ENCODE data around the gene TMED1. TPM values are rescaled to one million over a fixed set of nuclear protein-coding genes. Genes with fewer than 3 reads are reported as not detected.

Gene TMED1
- total RNA-seq, 1 experiment from 2014 or later: 21.3 TPM

DNA sequence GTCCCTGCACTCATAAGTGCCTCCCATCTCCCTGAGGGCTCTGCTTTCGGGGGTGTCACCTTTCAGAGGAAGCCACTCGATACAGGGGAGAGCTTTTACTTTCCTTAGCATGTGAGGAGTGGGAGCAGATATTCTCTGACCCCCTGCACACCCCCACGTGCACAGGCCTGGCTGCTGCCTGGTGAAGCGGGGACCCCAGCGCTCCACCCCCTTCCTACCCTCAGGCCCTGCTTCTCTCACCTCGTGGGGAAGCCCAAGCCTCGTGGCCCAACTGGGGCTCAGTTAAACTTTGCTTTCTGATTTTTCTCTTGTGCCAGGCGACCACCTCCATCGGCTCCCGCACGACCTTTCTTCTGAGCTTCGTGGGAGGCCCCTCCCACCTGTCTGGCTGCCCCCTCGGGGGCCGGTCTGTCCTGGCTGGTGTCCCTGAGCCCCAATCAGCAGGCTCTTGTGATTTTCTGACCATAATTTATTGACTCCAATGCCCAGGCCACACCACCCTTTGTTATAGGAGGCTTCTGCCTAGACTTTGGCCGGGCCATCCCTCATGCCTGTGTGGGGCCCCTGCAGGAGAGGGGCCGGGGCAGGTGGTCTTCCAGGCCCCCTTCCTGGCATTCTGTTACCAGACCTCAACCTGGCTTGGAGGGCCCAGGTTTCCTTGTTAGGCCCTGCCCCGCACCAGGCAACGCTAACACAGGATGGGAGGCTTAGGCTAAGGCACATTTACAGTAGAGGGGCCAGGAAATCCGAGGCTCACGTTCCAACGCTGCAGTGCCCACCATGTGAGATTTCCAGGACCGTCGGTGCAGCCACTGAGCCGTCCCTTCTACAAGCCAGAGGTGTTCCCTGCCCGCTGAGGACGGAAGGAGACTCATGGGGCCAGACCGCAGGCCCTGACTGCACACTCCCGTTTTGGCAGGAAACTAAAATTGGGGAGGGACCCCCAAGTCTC is 3.7 kb downstream of the TMED1 start:
- peaks cover 32% of the 10 kb centered on the region for H3F3A ChIP-seq (ENCODE audit: insufficient read depth, low read depth)
- intact Hi-C loops (cut with micrococcal nuclease; ENCODE audit: unreplicated experiment): no loop called here

DNA sequence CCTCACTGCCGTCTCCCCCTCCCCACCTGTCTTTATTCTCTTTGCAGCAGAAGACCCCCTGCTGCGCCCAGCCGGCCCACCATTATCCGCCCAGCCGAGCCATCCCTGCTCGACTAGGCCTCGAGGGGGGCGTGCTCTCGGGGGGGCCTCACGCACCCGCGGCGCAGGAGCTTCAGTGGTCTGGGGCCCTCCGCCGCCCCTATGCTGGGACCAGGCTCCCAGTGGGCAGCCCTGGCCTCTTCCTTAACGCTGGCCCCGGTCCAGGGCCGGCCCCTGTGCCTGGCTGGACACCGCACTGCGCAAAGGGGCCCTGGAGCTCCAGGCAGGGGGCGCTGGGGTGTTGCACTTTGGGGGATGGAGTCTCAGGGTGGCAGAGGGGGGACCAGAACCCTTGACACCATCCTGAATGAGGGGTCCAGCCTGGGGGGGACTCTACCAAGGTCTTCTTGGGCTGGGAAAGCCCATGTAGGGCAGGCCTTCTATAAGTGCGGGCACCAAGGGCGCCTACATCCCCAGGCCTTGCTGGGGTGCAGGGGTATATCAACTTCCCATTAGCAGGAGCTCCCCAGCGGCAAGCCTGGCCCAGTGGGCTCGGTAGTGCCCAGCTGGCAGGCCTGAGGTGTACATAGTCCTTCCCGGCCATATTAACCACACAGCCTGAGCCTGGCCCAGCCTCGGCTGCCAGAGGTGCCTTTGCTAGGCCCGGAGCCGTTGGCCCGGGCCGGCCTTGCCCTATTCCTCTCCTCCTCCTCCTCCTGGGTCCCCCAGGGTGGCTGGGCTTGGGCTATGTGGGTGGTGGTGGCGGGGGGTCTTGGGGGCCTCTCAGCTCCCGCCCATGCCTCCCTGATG is 4.9 kb downstream of the TMED1 start:
- intact Hi-C loops (cut with micrococcal nuclease; ENCODE audit: unreplicated experiment): no loop called here
- Histone ChIP-seq H3K27me3 (ENCODE audit: insufficient read depth, low read depth) (no peaks in the 10 kb centered on the region), H3K4me2 (no peak overlapping the region), H3K9me2 (ENCODE audit: insufficient read depth) (no peaks in the 10 kb centered on the region), H2AFZ (no peak overlapping the region), H3K79me2 (ENCODE audit: low read depth) (0 out of 2 replicates have a peak, but pooled peaks cover 4% of the 10 kb centered on the region), H3K36me3 (ENCODE audit: low read depth) (peaks cover 8% of the 10 kb centered on the region), H3K4me1 (replicated peaks; ENCODE audit: insufficient read depth) (0 out of 2 replicates have a peak, but pooled peaks cover 4% of the 10 kb centered on the region), H3K27ac (no peak overlapping the region), H3K4me3 (no peak overlapping the region), H3F3A (ENCODE audit: insufficient read depth, low read depth) (peaks cover 32% of the 10 kb centered on the region), H3K9me3 (ENCODE audit: insufficient read depth, low read depth) (no peaks in the 10 kb centered on the region), H4K20me1 (ENCODE audit: insufficient read depth) (no peaks in the 10 kb centered on the region)
- POLR2A ChIA-PET (ENCODE audit: unreplicated experiment): no interaction called here
- TF ChIP-seq, protein P1, sequence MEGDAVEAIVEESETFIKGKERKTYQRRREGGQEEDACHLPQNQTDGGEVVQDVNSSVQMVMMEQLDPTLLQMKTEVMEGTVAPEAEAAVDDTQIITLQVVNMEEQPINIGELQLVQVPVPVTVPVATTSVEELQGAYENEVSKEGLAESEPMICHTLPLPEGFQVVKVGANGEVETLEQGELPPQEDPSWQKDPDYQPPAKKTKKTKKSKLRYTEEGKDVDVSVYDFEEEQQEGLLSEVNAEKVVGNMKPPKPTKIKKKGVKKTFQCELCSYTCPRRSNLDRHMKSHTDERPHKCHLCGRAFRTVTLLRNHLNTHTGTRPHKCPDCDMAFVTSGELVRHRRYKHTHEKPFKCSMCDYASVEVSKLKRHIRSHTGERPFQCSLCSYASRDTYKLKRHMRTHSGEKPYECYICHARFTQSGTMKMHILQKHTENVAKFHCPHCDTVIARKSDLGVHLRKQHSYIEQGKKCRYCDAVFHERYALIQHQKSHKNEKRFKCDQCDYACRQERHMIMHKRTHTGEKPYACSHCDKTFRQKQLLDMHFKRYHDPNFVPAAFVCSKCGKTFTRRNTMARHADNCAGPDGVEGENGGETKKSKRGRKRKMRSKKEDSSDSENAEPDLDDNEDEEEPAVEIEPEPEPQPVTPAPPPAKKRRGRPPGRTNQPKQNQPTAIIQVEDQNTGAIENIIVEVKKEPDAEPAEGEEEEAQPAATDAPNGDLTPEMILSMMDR (conservative IDR thresholded peaks at IDR 0.05): no peak
- no peak for DNase-seq
- CTCF ChIA-PET: no interaction called here
- no TSS peak for BruUV-seq (replicated peaks)

More for the DNA sequence above, 3.7 kb downstream of the TMED1 start:
- H3K4me1 ChIP-seq (replicated peaks; ENCODE audit: insufficient read depth): peaks cover 13% of the 10 kb centered on the region
- H3K4me3 ChIP-seq: no peak overlapping the region
- no peak for TF ChIP-seq EZH2 (IDR thresholded peaks at IDR 0.05; ENCODE audit: low read depth)
- TF ChIP-seq, protein P1 (conservative IDR thresholded peaks at IDR 0.05): no peak
- CTCF ChIA-PET: no interaction called here
- no peak overlapping the region for H3K27ac ChIP-seq
- H3K36me3 ChIP-seq (ENCODE audit: low read depth): peaks cover 8% of the 10 kb centered on the region
- POLR2A ChIA-PET (ENCODE audit: unreplicated experiment): no interaction called here
- no peaks in the 10 kb centered on the region for H3K9me2 ChIP-seq (ENCODE audit: insufficient read depth)
- no peaks in the 10 kb centered on the region for H3K27me3 ChIP-seq (ENCODE audit: insufficient read depth, low read depth)
- H4K20me1 ChIP-seq (ENCODE audit: insufficient read depth): no peaks in the 10 kb centered on the region
- H3K4me2 ChIP-seq: no peak overlapping the region
- DNase-seq: no peak
- H3K9me3 ChIP-seq (ENCODE audit: insufficient read depth, low read depth): no peaks in the 10 kb centered on the region
- H2AFZ ChIP-seq: no peak overlapping the region
- no TSS peak for BruUV-seq (replicated peaks)
- peaks cover 10% of the 10 kb centered on the region; the same call in 1 of the 2 replicates for H3K79me2 ChIP-seq (ENCODE audit: low read depth)

DNA sequence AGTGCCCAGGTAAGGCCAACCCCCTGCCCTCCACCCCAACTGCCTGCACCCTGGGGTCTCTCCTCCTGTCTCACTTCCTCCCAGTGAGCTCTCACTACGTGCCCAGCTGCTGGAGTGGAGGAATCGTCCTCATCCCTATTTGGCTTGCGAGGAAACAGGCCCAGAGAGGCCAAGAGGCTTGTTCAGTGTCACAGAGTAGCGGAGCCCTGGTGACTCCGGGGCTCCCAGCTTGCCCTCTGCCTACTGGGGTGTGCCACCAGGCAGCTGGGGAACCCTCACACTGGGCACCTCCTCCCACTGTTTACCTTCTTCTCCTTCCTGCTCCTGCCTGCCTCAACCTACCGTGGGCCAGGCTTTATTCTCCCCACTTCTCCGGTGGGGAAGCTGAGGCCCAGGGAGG is 5.6 kb downstream of the TMED1 start:
- H3K27ac ChIP-seq: no peak overlapping the region
- H3K4me2 ChIP-seq: no peak overlapping the region
- H3K36me3 ChIP-seq (ENCODE audit: low read depth): peaks cover 8% of the 10 kb centered on the region
- intact Hi-C loops (cut with micrococcal nuclease; ENCODE audit: unreplicated experiment): no loop called here
- TF ChIP-seq, protein P1 (conservative IDR thresholded peaks at IDR 0.05): no peak
- no peak for TF ChIP-seq EZH2 (IDR thresholded peaks at IDR 0.05; ENCODE audit: low read depth)
- no peak overlapping the region for H2AFZ ChIP-seq
- 0 out of 2 replicates have a peak, but pooled peaks cover 4% of the 10 kb centered on the region for H3K4me1 ChIP-seq (replicated peaks; ENCODE audit: insufficient read depth)
- no peaks in the 10 kb centered on the region for H3K9me2 ChIP-seq (ENCODE audit: insufficient read depth)
- H3K27me3 ChIP-seq (ENCODE audit: insufficient read depth, low read depth): no peaks in the 10 kb centered on the region
- ChIA-PET CTCF (no interaction called here), POLR2A (ENCODE audit: unreplicated experiment) (no interaction called here)
- no peak overlapping the region for H3K4me3 ChIP-seq
- 0 out of 2 replicates have a peak, but pooled peaks cover 4% of the 10 kb centered on the region for H3K79me2 ChIP-seq (ENCODE audit: low read depth)
- H4K20me1 ChIP-seq (ENCODE audit: insufficient read depth): no peaks in the 10 kb centered on the region
- DNase-seq: no peak
- H3K9me3 ChIP-seq (ENCODE audit: insufficient read depth, low read depth): no peaks in the 10 kb centered on the region
- H3F3A ChIP-seq (ENCODE audit: insufficient read depth, low read depth): peaks cover 32% of the 10 kb centered on the region
- no TSS peak for BruUV-seq (replicated peaks)
